ENCODE measurements around the gene RBAK. TPM values are rescaled to one million over a fixed set of nuclear protein-coding genes. Genes with fewer than 3 reads are reported as not detected.
"Not testable (repeated sequence)": the region's sequence is repeated elsewhere in the genome, so short reads cannot be mapped to it uniquely, and the experiment has no call there.

Gene RBAK
- total and polyA plus RNA-seq, 5 experiments from 2014 or later = 3.2 to 23.9 (median 3.5) TPM

DNA sequence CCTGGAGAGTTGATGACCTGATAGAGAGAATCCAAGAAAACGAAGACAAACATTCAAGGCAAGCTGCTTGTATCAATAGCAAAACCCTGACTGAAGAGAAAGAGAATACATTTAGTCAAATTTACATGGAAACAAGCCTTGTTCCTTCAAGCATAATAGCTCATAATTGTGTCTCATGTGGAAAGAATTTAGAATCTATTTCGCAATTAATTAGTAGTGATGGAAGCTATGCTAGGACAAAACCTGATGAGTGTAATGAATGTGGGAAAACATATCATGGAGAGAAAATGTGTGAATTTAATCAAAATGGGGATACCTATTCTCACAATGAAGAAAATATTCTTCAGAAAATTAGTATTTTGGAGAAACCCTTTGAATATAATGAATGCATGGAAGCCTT lies 18.0 kb downstream of the RBAK start:
- DNase-seq = no peak
- Mint-ChIP-seq H3K36me3 (peaks cover 75 to 98% (median 84%) of the 10 kb centered on the region in 3 donors), H3K9me3 (peaks cover 10 to 98% (median 73%) of the 10 kb centered on the region in 9 donors), H3K27ac (no peak overlapping the region), H3K27me3 (no peaks in the 10 kb centered on the region), H3K4me1 (no peaks in the 10 kb centered on the region), H3K4me3 (no peak overlapping the region)
- ATAC-seq = no peak
- POLR2A ChIA-PET = no interaction called here

DNA sequence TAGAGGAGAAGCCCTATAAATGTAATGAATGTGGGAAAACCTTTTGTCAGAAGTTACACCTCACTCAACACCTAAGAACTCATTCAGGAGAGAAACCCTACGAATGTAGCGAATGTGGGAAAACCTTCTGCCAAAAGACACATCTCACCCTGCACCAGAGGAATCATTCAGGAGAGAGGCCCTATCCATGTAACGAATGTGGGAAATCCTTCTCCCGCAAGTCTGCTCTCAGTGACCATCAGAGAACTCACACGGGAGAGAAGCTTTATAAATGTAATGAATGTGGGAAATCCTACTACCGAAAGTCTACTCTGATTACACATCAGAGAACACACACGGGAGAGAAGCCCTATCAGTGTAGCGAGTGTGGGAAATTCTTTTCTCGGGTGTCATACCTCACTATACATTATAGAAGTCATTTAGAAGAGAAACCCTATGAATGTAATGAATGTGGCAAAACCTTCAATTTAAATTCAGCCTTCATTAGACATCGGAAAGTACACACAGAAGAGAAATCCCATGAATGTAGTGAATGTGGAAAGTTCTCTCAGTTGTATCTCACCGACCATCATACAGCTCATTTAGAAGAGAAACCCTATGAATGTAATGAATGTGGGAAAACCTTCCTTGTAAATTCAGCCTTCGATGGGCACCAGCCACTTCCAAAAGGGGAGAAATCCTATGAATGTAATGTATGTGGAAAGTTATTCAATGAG lies 18.9 kb downstream of the RBAK start:
- H3K4me1 Mint-ChIP-seq = no peaks in the 10 kb centered on the region
- peaks cover 70 to 96% (median 86%) of the 10 kb centered on the region in 3 donors for H3K36me3 Mint-ChIP-seq
- H3K9me3 Mint-ChIP-seq = peaks cover 17 to 99% (median 66%) of the 10 kb centered on the region in 9 donors
- ATAC-seq = no peak
- peak overlapping the region in 1 of 10 donors; percentile 24 for H3K4me3 Mint-ChIP-seq
- peak overlapping the region in 1 of 10 donors; percentile 56 for H3K27ac Mint-ChIP-seq
- no peaks in the 10 kb centered on the region for H3K27me3 Mint-ChIP-seq
- DNase-seq = no peak
- POLR2A ChIA-PET = no interaction called here

DNA sequence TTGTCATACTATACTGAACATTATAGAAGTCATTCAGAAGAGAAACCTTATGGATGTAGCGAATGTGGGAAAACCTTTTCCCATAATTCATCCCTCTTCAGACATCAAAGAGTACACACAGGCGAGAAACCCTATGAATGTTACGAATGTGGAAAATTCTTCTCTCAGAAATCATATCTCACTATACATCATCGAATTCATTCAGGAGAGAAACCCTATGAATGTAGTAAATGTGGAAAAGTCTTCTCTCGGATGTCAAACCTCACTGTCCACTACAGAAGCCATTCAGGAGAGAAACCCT lies 19.4 kb downstream of the RBAK start:
- H3K4me1 Mint-ChIP-seq = no peaks in the 10 kb centered on the region
- POLR2A ChIA-PET = no interaction called here
- no peak overlapping the region for H3K27ac Mint-ChIP-seq
- no peak for ATAC-seq
- H3K36me3 Mint-ChIP-seq = peaks cover 65 to 95% (median 86%) of the 10 kb centered on the region in 3 donors
- DNase-seq = no peak
- H3K4me3 Mint-ChIP-seq = no peak overlapping the region
- H3K27me3 Mint-ChIP-seq = no peaks in the 10 kb centered on the region
- H3K9me3 Mint-ChIP-seq = peaks cover 12 to 99% (median 61%) of the 10 kb centered on the region in 9 donors

DNA sequence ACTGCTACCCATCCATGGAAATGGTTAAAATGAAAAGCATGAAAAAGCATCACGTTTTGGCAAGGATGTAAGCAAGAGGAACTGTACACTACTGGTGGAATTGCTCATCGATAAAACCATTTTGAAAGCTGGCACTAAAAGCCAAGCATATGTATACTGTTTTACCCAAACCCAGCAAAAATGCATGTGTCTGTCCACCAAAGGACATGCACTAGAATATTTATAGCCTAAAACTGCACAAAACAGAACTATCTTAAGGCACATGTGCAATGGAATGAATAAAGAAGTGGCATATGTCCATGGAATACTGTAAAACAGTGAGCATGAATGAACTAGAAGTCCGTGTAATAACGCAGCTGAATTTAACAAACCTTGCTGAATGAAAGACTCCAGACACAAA lies 22.9 kb downstream of the RBAK start:
- Mint-ChIP-seq H3K4me3 (no peak overlapping the region), H3K27me3 (peaks cover 5 to 16% (median 12%) of the 10 kb centered on the region in 5 donors), H3K27ac (no peak overlapping the region), H3K9me3 (peaks cover 8 to 95% (median 46%) of the 10 kb centered on the region in 9 donors), H3K4me1 (peaks cover 6 to 15% (median 8%) of the 10 kb centered on the region in 4 donors), H3K36me3 (peaks cover 40 to 71% (median 71%) of the 10 kb centered on the region in 3 donors)
- no peak for DNase-seq
- POLR2A ChIA-PET = no interaction called here
- ATAC-seq = no peak

DNA sequence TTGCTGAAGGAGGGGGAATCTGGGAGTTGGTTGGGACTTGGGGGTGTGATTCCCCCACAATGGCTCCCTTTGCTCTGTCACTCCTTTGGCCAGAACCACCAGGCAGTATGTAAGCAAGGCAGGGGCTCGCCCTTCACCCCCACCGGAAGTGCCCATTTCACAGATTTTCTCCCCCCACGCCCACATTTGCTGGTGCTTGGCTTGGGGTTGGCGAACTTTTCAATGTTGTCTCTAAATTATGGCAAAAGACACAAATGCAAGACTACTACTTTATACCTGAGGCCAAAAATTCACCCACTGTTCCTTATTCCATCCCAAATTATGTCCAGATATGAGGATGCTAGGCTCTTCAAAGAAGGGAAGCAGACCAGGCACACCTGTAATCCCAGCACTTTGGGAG lies 24.5 kb downstream of the RBAK start:
- ATAC-seq = no peak

DNA sequence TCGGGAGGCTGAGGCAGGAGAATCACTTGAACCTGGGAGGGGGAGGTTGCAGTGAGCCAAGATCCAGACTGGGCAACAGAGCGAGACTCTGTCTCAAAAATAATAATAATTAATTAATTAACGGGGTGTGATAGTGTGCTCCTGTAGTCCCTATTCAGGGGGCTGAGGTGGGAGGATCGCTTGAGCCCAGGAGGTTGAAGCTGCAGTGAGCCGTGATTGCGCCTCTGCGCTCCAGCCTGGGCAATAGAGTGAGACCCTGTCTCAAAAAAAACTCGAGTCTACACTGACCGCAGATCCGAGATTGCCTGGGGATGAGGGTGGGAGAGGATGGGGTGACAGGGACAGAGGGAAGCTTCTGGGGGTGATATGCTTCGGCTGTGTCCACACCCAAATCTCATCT lies 29.5 kb downstream of the RBAK start:
- DNase-seq, H3K4me3 Mint-ChIP-seq, H3K27ac Mint-ChIP-seq, H3K36me3 Mint-ChIP-seq, POLR2A ChIA-PET, ATAC-seq: not testable (repeated sequence)
- peaks cover 6 to 22% (median 12%) of the 10 kb centered on the region in 4 donors for H3K4me1 Mint-ChIP-seq
- peaks cover 9 to 46% (median 33%) of the 10 kb centered on the region in 5 donors for H3K27me3 Mint-ChIP-seq
- peaks cover 0 to 40% (median 11%) of the 10 kb centered on the region in 9 donors for H3K9me3 Mint-ChIP-seq

More for the DNA sequence above, 24.5 kb downstream of the RBAK start:
- POLR2A ChIA-PET = interaction anchor here (0.6 kb wide), 1 partner anchor 15 kb away, joined by 6 read pairs; no protein-coding TSS in a partner anchor
- peaks cover 6 to 15% (median 8%) of the 10 kb centered on the region in 4 donors for H3K4me1 Mint-ChIP-seq
- peaks cover 23 to 55% (median 54%) of the 10 kb centered on the region in 3 donors for H3K36me3 Mint-ChIP-seq
- peaks cover 8 to 19% (median 16%) of the 10 kb centered on the region in 5 donors for H3K27me3 Mint-ChIP-seq
- no peak for DNase-seq
- no peak overlapping the region for H3K4me3 Mint-ChIP-seq
- peaks cover 8 to 82% (median 33%) of the 10 kb centered on the region in 9 donors for H3K9me3 Mint-ChIP-seq
- H3K27ac Mint-ChIP-seq = no peak overlapping the region

DNA sequence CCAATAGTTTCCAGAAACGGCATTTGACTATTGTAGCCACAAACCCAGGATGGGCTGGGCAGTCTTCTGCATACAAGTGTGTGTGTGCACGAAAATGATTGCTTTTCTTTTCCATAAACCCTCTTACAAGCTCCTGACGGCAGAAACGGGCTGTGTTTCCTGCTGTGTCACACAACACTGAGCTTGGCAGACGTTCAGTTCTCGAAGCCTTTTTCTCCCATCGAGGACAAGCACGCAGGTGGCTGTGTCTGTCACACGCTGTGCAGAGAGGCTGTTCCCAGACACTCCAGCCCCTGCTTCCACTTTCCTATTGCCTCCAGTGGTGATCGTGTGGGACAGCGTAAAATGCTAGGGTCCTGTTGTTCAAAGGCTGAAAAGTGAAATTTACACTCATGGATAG lies 32.1 kb downstream of the RBAK start:
- DNase-seq (no peak), ATAC-seq (no peak)
- Mint-ChIP-seq H3K4me1 (peaks cover 0 to 7% (median 3%) of the 10 kb centered on the region in 4 donors), H3K27ac (no peak overlapping the region), H3K36me3 (no peaks in the 10 kb centered on the region), H3K9me3 (peaks cover 0 to 16% (median 0%) of the 10 kb centered on the region in 9 donors), H3K27me3 (peaks cover 0 to 34% (median 25%) of the 10 kb centered on the region in 5 donors), H3K4me3 (no peak overlapping the region)
- POLR2A ChIA-PET = no interaction called here

DNA sequence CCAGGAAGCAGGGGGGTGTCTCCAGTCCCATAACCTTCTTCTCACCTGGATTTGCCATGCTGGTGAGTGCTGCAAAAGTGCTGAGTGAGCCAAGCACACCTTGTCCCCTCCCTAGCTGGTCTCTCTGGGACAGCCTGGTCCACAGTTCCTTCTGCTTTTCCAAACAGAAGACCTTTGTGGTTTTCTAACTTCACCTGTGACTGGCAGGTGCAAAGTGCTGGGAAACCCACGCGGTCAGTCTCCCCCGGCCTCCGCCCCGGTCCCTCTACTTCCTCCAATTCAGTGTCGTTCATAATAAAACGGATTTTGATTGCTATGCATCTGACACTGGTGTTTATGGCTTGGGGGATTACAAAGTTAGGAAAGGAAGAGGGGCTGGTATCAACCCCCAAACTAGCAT lies 37.1 kb downstream of the RBAK start:
- ATAC-seq (no peak), DNase-seq (no peak)
- H3K4me1 Mint-ChIP-seq = peaks cover 0 to 9% (median 1%) of the 10 kb centered on the region in 4 donors
- H3K27me3 Mint-ChIP-seq = peaks cover 0 to 14% (median 13%) of the 10 kb centered on the region in 5 donors
- H3K36me3 Mint-ChIP-seq = no peaks in the 10 kb centered on the region
- peaks cover 0 to 2% (median 0%) of the 10 kb centered on the region in 9 donors for H3K9me3 Mint-ChIP-seq
- POLR2A ChIA-PET = no interaction called here
- H3K27ac Mint-ChIP-seq = no peak overlapping the region
- H3K4me3 Mint-ChIP-seq = no peak overlapping the region

DNA sequence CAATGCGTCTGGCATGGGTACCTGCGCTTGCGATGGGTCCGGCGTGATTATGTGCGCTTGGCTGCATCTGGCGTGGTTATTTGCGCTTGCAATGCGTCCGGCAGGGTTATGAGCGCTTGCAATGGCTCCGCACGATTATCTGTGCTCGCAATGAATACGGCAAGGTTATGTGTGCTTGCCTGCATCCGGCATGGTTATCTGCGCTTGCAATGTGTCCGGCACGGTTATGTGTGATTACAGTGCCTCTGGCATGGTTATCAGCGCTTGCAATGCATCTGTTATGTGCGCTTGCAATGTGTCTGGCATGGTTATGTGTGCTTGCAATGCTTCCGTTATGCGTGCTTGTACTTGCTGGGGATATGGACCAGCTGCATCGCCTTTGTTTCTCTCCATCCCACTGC lies 37.7 kb downstream of the RBAK start:
- ATAC-seq (no peak), DNase-seq (no peak)
- Mint-ChIP-seq H3K4me1 (peaks cover 0 to 8% (median 0%) of the 10 kb centered on the region in 4 donors), H3K27ac (peak overlapping the region in 1 of 10 donors; percentile 42), H3K27me3 (peaks cover 0 to 11% (median 8%) of the 10 kb centered on the region in 5 donors), H3K36me3 (no peaks in the 10 kb centered on the region), H3K4me3 (no peak overlapping the region), H3K9me3 (peaks cover 0 to 2% (median 0%) of the 10 kb centered on the region in 9 donors)
- POLR2A ChIA-PET = no interaction called here

DNA sequence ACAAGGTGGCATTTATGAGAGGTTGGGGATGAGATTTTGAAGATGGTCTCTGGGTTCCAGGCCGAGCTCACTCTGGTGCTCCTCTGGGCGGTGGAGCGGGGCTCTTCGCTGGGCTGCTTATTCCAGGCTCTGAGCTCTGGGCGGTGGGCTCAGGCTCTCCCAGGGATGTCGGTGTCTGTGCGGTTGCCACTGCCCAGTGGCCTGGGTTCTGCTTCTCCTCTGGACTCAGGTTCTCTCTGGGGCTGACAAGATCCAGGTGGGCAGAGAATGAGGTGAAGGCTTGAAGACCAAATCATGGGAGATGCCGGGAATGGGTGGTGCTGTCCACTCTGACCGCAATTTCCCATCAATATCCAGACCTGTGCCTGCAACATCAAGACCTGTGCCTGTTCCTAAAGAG lies 40.6 kb downstream of the RBAK start:
- H3K4me1 Mint-ChIP-seq = peaks cover 0 to 8% (median 0%) of the 10 kb centered on the region in 4 donors
- POLR2A ChIA-PET = interaction anchor here (0.8 to 1.2 kb wide), 5 partner anchors 41 to 288 kb away, joined by 3 to 4 read pairs (median 4); partner anchors contain the start of gene RBAK
- no peak for DNase-seq

DNA sequence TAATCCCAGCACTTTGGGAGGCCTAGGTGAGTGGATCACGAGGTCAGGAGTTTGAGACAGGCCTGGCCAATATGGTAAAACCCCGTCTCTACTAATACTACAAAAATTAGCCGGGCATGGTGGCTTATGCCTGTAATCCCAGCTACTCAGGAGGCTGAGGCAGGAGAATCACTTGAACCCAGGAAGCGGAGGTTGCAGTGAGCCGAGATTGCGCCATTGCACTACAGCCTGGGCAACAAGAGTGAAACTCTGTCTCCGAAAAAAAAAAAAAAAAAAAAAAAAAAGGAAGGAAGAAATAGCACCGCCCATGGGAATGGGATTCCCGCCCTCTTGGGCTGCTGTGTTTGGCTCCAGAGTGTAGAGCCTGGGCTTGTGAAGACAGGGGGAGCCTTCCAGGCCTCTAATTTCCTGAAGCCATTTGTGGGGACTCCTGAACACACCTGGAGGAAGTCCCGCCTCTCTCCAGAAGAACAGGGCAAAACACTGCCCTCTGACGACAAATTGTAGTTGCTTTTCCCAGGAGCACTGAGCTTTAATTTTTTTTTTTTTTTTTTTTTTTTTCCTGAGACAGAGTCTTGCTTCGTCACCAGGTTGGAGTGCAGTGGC lies 42.7 kb downstream of the RBAK start:
- POLR2A ChIA-PET = interaction anchor here (0.6 to 0.9 kb wide), 2 partner anchors 114 to 313 kb away, joined by 3 read pairs; partner anchors contain the start of gene AP5Z1
- not testable (repeated sequence) for H3K36me3 Mint-ChIP-seq, H3K27ac Mint-ChIP-seq, H3K4me3 Mint-ChIP-seq, H3K9me3 Mint-ChIP-seq, H3K4me1 Mint-ChIP-seq, DNase-seq, ATAC-seq
- peaks cover 0 to 13% (median 0%) of the 10 kb centered on the region in 5 donors for H3K27me3 Mint-ChIP-seq

More for the DNA sequence above, 40.6 kb downstream of the RBAK start:
- peak overlapping the region in 1 of 10 donors; percentile 52 for H3K27ac Mint-ChIP-seq
- H3K4me3 Mint-ChIP-seq = peak overlapping the region in 1 of 10 donors; percentile 26
- H3K27me3 Mint-ChIP-seq = peaks cover 0 to 13% (median 0%) of the 10 kb centered on the region in 5 donors
- no peak for ATAC-seq
- no peaks in the 10 kb centered on the region for H3K9me3 Mint-ChIP-seq
- H3K36me3 Mint-ChIP-seq = no peaks in the 10 kb centered on the region

DNA sequence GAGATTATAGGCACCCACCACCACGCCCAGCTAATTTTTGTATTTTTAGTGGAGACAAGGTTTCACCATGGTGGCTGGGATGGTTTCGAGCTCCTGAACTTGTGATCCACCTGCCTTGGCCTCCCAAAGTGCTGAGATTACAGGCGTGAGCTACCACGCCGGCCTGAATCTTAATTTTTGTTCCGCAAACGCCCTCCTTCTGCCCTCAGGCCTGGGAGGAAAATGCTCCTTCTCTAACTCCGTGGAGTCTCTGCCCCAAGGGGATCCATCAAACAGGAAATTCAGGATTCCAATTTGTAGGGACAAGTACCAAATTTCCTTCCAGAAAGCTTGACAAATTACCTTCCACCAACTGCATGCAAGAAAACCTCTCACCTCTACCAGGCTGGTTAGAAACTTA lies 43.2 kb downstream of the RBAK start:
- Mint-ChIP-seq H3K4me1 (peaks cover 0 to 8% (median 0%) of the 10 kb centered on the region in 4 donors), H3K4me3 (no peak overlapping the region), H3K27me3 (peaks cover 0 to 12% (median 0%) of the 10 kb centered on the region in 5 donors), H3K27ac (no peak overlapping the region), H3K9me3 (peaks cover 2 to 13% (median 7%) of the 10 kb centered on the region in 9 donors), H3K36me3 (peaks cover 0 to 6% (median 5%) of the 10 kb centered on the region in 3 donors)
- POLR2A ChIA-PET = interaction anchor here (0.9 kb wide), 1 partner anchor 115 kb away, joined by 3 read pairs; no protein-coding TSS in a partner anchor
- ATAC-seq (no peak), DNase-seq (no peak)

DNA sequence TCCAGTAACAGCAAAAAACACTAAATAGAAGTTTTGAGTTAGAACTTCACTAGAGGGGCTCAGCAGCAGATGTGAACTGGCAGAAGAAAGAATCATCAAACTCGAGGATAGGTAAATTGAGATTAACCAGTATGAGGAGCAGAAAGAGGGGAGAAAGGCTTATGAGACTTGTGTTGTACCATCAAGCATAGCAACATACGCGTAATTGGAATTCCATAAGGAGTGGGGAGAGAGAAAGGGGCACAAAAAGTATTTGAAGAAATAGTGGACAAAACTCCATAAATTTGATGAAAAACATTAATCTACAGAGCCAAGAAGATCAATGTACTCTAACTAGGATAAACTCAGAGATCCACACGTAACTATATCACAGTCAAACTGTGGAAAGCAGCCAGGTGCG lies 48.3 kb downstream of the RBAK start:
- Mint-ChIP-seq H3K4me3 (no peak overlapping the region), H3K4me1 (no peaks in the 10 kb centered on the region), H3K27me3 (peaks cover 0 to 7% (median 0%) of the 10 kb centered on the region in 5 donors), H3K9me3 (peaks cover 9 to 42% (median 18%) of the 10 kb centered on the region in 9 donors), H3K36me3 (peaks cover 0 to 15% (median 12%) of the 10 kb centered on the region in 3 donors), H3K27ac (no peak overlapping the region)
- POLR2A ChIA-PET = no interaction called here
- DNase-seq = no peak
- no peak for ATAC-seq

All from naive thymus-derived CD8-positive, alpha-beta T cell (primary cell).